HG03135 (cell line): ENCODE results near the gene DDX39B.
A peak's percentile ranks its signal among the peaks of the same experiment; 100 is the strongest.
"Not testable (repeated sequence)": the region's sequence is repeated elsewhere in the genome, so short reads cannot be mapped to it uniquely, and the experiment has no call there.

ENCODE experiments used
- ATAC-seq: cut with Tn5 transposase; IDR thresholded peaks from one replicate; pipeline ENCODE4 v1.9.1; 2021; ENCODE audit warnings: mild to moderate bottlenecking, moderate library complexity; ENCODE audit not compliant: unreplicated experiment

The DDX39B gene

DNA sequence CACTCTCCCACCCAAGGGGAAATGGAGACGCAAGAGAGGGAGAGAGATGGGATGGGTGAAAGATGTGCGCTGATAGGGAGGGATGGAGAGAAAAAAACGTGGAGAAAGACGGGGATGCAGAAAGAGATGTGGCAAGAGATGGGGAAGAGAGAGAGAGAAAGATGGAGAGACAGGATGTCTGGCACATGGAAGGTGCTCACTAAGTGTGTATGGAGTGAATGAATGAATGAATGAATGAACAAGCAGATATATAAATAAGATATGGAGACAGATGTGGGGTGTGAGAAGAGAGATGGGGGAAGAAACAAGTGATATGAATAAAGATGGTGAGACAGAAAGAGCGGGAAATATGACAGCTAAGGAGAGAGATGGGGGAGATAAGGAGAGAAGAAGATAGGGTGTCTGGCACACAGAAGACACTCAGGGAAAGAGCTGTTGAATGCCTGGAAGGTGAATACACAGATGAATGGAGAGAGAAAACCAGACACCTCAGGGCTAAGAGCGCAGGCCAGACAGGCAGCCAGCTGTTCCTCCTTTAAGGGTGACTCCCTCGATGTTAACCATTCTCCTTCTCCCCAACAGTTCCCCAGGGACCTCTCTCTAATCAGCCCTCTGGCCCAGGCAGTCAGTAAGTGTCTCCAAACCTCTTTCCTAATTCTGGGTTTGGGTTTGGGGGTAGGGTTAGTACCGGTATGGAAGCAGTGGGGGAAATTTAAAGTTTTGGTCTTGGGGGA, 34.3 kb upstream of the DDX39B start:
- no peak for ATAC-seq

DNA sequence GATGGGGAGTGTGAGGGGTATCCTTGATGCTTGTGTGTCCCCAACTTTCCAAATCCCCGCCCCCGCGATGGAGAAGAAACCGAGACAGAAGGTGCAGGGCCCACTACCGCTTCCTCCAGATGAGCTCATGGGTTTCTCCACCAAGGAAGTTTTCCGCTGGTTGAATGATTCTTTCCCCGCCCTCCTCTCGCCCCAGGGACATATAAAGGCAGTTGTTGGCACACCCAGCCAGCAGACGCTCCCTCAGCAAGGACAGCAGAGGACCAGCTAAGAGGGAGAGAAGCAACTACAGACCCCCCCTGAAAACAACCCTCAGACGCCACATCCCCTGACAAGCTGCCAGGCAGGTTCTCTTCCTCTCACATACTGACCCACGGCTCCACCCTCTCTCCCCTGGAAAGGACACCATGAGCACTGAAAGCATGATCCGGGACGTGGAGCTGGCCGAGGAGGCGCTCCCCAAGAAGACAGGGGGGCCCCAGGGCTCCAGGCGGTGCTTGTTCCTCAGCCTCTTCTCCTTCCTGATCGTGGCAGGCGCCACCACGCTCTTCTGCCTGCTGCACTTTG, 33.6 kb upstream of the DDX39B start, which contains the start of gene TNF:
TSS of gene TNF (plus strand) at position 231 of the 567 bp plus-strand sequence. CDS start at position 408, 177 bp downstream.
- no peak for ATAC-seq

DNA sequence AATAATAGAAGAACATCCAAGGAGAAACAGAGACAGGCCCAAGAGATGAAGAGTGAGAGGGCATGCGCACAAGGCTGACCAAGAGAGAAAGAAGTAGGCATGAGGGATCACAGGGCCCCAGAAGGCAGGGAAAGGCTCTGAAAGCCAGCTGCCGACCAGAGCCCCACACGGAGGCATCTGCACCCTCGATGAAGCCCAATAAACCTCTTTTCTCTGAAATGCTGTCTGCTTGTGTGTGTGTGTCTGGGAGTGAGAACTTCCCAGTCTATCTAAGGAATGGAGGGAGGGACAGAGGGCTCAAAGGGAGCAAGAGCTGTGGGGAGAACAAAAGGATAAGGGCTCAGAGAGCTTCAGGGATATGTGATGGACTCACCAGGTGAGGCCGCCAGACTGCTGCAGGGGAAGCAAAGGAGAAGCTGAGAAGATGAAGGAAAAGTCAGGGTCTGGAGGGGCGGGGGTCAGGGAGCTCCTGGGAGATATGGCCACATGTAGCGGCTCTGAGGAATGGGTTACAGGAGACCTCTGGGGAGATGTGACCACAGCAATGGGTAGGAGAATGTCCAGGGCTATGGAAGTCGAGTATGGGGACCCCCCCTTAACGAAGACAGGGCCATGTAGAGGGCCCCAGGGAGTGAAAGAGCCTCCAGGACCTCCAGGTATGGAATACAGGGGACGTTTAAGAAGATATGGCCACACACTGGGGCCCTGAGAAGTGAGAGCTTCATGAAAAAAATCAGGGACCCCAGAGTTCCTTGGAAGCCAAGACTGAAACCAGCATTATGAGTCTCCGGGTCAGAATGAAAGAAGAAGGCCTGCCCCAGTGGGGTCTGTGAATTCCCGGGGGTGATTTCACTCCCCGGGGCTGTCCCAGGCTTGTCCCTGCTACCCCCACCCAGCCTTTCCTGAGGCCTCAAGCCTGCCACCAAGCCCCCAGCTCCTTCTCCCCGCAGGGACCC, 32.6 kb upstream of the DDX39B start:
- no peak for ATAC-seq

DNA sequence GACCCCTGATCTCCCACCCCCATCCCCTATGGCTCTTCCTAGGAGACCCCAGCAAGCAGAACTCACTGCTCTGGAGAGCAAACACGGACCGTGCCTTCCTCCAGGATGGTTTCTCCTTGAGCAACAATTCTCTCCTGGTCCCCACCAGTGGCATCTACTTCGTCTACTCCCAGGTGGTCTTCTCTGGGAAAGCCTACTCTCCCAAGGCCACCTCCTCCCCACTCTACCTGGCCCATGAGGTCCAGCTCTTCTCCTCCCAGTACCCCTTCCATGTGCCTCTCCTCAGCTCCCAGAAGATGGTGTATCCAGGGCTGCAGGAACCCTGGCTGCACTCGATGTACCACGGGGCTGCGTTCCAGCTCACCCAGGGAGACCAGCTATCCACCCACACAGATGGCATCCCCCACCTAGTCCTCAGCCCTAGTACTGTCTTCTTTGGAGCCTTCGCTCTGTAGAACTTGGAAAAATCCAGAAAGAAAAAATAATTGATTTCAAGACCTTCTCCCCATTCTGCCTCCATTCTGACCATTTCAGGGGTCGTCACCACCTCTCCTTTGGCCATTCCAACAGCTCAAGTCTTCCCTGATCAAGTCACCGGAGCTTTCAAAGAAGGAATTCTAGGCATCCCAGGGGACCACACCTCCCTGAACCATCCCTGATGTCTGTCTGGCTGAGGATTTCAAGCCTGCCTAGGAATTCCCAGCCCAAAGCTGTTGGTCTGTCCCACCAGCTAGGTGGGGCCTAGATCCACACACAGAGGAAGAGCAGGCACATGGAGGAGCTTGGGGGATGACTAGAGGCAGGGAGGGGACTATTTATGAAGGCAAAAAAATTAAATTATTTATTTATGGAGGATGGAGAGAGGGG, 31.7 kb upstream of the DDX39B start:
- ATAC-seq = no peak

DNA sequence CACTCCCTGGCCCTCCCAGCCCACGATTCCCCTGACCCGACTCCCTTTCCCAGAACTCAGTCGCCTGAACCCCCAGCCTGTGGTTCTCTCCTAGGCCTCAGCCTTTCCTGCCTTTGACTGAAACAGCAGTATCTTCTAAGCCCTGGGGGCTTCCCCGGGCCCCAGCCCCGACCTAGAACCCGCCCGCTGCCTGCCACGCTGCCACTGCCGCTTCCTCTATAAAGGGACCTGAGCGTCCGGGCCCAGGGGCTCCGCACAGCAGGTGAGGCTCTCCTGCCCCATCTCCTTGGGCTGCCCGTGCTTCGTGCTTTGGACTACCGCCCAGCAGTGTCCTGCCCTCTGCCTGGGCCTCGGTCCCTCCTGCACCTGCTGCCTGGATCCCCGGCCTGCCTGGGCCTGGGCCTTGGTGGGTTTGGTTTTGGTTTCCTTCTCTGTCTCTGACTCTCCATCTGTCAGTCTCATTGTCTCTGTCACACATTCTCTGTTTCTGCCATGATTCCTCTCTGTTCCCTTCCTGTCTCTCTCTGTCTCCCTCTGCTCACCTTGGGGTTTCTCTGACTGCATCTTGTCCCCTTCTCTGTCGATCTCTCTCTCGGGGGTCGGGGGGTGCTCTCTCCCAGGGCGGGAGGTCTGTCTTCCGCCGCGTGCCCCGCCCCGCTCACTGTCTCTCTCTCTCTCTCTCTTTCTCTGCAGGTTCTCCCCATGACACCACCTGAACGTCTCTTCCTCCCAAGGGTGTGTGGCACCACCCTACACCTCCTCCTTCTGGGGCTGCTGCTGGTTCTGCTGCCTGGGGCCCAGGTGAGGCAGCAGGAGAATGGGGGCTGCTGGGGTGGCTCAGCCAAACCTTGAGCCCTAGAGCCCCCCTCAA, 30.5 kb upstream of the DDX39B start, which contains the start of gene LTA:
TSS of gene LTA (plus strand) at position 249 of the 871 bp plus-strand sequence. CDS start at position 703, 454 bp downstream.
- ATAC-seq = no peak

DNA sequence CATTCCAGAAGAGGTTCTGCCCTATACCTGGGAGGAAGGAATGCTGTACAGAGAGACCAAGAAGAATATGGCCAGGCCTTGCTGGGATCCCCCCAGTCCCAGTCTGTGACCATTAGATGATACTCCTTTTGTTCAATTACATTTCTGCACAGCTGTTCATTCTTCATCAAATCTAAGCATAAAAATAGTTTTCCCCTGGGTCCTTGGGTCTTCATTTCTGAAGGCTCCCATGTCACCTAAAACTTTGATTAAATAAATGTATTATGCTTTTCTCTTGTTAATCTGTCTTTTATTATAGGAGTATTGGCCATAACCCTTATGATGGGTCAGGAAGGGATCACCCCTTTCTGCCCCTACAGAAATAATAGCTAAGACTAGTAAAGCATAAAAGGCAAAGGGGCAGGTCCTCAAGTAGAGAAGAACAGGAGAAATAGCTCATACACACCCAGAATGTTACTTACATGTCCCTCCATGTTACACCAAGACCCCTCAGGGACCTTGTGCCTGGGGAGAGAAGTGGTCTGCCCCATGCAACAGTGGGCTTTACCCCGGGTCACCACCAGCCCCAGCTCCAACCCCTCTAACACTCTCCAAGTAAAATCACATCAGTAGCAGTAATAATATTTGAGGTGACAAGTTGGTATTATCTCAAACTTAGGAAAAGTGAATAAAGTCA, 28.2 kb upstream of the DDX39B start:
- ATAC-seq = no peak

DNA sequence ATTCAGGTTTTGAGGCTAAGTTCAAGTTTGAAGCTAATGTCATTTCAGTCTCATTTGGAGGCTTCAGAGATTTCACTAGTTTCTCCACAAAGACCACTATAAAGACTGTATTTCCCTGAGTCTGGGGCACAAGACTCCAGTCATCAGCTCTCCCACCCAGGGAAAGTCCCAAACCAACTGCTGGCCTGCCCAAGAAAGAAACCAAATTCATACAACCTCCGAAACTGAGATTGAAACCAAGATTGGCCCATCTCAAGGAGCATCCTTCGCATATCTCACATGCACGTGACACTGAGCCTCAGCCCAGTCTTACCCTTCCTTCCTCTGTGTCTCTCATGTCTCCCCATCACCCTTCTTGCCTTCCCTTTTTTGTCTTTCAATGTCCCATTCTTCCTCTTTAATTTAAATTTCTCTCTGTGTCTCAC, 26.7 kb upstream of the DDX39B start:
- peak; percentile 55 for ATAC-seq

DNA sequence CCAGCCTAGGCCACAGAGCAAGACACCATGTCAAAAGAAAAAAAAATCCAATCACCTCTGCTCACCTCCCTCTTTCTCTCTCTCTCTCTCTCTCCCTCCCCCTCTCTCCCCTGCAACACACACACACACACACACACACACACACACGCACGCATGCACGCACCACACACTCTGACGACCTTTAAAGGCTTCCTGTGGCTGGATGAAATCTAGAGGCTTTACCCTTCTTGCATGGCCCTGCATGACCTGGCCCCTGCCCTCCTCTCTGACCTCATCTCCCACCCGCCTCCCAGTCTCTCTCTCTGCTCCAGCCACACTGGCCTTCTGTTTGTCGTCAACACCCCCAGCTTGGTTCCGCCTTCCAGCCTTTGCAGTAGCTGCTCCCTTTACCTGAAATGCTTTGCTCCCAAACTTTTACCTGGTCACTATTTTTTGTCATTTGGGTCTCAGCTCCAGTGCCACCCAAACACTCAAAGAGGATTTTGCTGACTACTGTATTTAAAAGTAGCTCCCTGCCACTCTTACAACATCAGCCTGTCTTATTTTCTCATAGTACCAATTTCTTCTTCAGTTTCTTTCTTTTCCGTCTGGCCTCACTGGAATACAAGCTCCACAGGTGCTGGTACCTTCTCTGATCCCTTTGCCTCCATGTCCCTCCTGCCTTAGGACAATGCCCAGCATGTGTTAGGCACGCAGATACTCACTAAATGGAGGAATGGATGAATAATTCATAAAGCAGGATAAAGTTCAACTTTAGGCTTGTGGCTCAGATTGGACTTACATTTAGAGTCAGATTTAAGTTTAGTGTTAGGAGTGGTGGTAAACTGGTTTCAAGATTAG, 25.9 kb upstream of the DDX39B start:
- no peak for ATAC-seq

DNA sequence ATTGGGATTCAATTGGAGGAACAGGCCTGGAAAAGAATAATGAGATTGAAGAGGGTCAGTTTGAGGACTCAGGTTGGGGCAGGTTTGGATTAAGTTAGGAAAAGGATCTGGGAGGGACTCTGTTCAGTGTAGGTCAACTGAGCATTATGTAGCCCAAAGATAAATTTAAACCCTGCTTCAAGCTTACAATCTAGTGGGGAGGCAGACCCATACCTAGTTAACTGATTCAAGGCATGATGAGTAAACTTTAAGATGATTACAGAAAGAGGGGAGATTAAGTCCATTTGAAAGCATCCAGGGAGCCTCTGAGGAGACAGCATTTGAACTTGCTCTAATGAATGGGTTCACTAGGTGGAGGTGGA, 18.9 kb upstream of the DDX39B start:
- no peak for ATAC-seq

DNA sequence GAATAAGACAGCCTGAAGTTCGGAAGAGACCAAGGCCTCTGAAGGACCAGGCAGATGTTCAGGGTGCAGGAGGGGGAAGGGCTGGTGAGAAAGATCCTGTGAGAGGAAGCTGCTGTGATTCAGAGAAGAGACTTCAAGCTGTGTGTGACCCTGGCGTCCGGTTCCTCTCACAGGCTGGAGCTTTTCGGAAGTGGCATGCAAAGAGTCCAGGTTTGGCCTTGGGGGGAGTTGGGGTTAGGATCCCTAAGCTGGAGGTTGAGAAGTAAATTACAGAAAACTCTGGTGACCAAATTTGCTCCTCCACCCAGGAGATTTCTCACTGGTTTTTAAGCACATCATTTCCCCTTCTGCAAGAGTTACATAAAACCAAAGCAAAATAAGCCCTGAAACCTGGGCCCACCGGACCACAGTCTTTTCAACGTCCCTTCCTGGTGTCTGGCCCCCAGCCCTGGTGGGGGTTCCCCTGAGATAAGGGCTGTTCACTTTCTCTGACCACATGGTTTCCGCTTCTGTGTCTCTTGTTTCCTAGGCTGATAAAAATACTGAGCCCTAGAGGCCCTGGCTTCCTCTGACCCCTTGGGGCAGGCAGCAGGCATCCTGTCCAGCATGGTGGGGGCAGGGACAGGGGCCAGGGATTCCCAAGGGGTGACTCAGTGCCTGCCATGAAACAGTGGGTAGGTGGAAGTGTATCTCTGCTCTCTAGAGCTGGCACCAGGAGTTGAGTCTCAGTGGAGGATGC, 18.3 kb upstream of the DDX39B start:
- ATAC-seq = peak; percentile 71

DNA sequence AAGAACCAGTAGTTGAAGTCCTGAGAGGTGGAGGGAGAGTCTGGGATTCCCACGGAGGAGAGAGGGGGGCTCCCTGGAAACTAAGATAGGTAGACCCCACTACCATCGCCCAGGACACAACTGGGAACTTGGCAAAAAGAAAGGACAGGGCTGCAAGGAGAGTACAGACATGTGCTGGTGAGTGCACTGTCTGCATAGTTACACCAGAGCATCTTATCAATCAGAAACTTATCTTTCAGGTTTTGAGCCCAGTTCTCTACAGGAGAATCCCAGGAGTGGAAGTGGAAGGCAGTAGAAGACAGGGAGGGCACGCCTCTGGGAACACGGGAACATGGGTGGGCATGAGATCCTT, 17.8 kb upstream of the DDX39B start:
- no peak for ATAC-seq

DNA sequence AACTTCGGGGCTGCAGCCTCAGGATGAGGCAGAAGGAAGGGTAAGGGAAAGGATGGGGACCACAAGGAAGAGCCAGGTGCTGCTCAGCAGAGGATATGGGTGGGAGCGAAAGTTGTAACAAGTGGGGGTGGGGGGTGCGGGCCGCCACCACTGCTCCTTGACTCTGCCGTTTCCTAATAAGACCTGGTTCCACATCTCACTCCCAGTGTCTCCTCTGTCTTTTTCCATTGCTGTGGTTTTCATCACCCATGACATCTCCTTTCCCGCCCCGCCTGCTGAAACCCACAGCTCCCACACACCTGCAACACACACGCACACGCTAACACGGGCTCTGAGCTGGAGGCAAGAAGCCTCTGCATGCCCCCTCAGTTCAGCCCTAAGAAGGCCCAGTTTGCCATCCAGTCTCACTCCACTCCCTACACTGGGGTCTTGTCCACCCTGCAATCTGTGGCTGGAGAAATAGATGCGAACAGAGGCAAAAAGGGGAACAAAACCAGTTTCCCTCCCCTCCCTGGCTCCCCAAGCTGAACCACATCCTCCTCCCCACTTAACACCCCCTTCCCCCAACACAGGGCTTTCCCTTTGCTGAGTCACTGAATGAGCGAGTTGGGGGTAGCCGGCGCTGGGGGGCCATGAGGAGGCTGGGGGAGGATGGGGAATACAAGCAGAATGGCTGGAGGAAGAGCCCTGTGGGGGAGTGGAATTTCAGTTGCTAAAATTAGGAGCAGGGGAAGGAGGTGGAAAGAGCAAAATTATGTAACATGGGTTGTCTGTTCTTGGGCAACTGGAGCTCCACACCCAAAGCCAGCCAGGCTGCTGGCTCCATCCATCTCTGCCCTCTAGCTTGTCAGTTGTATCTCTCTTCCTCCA, 17.1 kb upstream of the DDX39B start:
- ATAC-seq = no peak

DNA sequence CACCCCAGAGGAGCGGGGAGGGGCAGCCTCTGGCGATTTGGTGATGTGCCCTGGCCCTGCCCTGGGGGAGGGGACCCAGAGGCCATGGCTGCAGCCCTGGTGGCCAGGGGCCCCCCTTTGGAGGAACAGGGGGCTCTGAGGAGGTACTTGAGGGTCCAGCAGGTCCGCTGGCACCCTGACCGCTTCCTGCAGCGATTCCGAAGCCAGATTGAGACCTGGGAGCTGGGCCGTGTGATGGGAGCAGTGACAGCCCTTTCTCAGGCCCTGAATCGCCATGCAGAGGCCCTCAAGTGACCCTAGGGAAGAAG, 16.5 kb upstream of the DDX39B start:
- ATAC-seq = no peak

DNA sequence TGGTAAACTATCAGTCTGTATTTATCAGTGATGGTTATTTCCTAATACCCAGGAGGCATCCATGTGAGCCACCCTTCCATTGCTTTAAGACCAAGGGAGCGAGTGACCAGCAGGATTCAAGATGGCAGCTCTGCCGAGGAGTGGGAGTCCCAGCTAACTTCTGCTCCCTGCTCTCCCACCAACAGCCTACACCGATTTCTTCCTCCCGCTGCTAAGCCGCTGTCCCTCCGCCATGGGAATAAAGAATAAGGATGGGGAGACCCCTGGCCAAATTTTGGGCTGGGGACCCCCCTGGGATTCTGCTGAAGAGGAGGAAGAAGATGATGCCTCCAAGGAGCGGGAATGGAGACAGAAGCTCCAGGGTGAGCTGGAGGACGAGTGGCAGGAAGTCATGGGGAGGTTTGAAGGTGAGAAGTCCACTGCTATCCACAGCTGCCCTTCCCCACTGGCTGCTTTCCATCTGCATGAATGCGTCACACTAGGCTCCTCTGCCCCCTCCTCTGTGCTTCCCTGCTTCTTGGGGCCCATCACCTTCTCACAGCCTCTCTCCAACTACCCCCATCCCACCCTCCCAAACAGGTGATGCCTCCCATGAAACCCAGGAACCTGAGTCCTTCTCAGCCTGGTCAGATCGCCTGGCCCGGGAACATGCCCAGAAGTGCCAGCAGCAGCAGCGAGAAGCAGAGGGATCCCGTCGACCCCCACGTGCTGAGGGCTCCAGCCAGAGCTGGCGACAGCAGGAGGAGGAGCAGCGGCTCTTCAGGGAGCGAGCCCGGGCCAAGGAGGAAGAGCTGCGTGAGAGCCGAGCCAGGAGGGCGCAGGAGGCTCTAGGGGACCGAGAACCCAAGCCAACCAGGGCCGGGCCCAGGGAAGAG, 15.9 kb upstream of the DDX39B start:
- ATAC-seq = no peak

DNA sequence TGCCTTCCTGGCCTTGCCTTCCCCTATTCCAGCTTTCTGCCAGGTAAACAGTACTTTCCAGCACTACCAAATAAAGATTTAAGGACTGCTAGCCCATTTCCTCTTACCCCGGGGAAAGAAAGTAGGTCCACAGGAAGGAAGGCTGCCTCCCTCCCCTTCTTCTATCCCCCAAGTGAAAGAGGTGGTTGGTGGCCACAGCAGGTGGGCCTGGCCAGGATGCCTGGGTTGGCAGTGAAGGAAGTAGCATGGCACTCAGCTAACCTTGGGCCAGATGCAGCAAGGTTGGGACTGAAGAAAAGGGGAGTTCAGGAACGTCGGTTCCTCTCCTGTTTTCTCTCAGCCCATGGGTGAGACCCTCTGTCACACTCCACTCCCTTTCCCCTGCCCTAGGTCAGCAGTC, 14.5 kb upstream of the DDX39B start:
- no peak for ATAC-seq

DNA sequence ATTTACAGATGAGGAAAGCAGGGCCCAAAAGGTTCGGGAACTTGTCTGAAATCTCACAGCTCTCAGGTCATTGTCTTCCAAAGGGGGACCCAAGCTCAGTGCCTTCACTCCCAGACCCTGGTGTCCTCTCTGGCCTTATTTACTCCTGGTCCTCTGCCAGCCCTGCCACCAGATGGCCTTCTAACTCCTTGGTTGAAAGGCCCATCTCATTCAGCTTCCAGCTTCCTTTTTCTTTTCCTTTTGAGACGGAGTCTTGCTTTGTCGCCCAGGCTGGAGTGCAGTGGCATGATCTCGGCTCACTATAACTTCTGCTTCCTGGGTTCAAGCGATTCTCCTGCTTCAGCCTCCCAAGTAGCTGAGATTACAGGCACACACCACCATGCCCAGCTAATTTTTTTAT, 9.6 kb upstream of the DDX39B start:
- ATAC-seq = not testable (repeated sequence)
